Measurements from ENCODE around the gene FSTL4. TPM values are rescaled to one million over a fixed set of nuclear protein-coding genes. Genes with fewer than 3 reads are reported as not detected.

FSTL4 gene
- total RNA-seq, 1 donor from 2014 or later = 14.3 TPM

DNA sequence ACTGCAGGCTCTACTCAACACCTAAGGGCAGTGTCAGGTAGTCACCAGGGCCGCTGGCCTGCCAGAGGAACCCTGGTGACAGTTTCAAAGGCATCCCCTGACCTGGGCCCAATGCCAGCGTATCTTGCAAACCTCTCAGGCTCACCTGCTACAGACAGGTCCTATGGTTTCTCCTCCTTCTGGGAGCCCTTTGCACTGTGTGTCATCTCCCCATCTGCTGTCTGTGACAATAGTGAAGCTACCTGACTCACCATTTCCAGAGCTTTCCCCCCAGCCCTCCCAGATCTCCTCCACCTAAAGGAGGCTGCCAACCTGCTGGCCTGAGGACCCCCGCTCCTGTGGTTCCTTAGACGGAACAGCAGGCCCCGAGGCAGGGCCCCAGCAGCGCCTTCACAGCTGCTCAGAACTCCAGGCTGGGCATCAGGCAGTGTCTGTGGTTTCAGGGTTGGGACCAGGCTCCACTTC is 203.1 kb downstream of the FSTL4 start:
- DNase-seq (ENCODE audit: low spot score in 2 of 2, unreplicated experiment in 2 of 2) = no peak
- no peaks in the 10 kb centered on the region for H3K36me3 Mint-ChIP-seq
- peaks cover 16% of the 10 kb centered on the region for H3K27me3 Mint-ChIP-seq (ENCODE audit: low read depth)
- TF ChIP-seq, protein P1, sequence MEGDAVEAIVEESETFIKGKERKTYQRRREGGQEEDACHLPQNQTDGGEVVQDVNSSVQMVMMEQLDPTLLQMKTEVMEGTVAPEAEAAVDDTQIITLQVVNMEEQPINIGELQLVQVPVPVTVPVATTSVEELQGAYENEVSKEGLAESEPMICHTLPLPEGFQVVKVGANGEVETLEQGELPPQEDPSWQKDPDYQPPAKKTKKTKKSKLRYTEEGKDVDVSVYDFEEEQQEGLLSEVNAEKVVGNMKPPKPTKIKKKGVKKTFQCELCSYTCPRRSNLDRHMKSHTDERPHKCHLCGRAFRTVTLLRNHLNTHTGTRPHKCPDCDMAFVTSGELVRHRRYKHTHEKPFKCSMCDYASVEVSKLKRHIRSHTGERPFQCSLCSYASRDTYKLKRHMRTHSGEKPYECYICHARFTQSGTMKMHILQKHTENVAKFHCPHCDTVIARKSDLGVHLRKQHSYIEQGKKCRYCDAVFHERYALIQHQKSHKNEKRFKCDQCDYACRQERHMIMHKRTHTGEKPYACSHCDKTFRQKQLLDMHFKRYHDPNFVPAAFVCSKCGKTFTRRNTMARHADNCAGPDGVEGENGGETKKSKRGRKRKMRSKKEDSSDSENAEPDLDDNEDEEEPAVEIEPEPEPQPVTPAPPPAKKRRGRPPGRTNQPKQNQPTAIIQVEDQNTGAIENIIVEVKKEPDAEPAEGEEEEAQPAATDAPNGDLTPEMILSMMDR (IDR thresholded peaks at IDR 0.05; ENCODE audit: unreplicated experiment) = no peak
- H3K27ac Mint-ChIP-seq = no peak overlapping the region
- H3K4me3 Mint-ChIP-seq = no peak overlapping the region
- H3K9me3 Mint-ChIP-seq = no peaks in the 10 kb centered on the region
- H3K4me1 Mint-ChIP-seq = peaks cover 6% of the 10 kb centered on the region

DNA sequence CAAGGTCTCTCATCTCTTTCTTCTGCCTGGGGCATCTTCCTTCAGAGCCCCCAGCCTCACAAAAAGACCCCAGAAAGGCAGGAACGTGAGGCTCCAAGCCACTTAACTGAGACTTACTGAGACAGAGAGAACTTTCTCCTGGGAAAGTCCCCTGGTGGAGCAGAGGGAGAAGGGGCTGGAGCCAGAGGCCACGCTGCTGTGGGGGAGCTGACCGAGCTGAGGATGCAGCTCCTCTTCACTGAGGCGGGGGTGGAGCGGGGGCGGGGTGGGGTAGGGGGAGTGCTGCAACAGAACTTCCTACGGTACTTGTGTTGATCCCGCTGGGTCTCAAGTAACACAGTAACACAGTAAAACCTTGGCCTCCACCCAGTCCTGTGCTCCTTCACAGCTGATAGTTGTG is 204.0 kb downstream of the FSTL4 start:
- Mint-ChIP-seq H3K4me1 (peaks cover 6% of the 10 kb centered on the region), H3K4me3 (no peak overlapping the region), H3K27ac (no peak overlapping the region), H3K36me3 (no peaks in the 10 kb centered on the region), H3K9me3 (no peaks in the 10 kb centered on the region), H3K27me3 (ENCODE audit: low read depth) (peaks cover 10% of the 10 kb centered on the region)
- no peak for DNase-seq (ENCODE audit: low spot score in 2 of 2, unreplicated experiment in 2 of 2)
- TF ChIP-seq, protein P1 (IDR thresholded peaks at IDR 0.05; ENCODE audit: unreplicated experiment) = no peak

DNA sequence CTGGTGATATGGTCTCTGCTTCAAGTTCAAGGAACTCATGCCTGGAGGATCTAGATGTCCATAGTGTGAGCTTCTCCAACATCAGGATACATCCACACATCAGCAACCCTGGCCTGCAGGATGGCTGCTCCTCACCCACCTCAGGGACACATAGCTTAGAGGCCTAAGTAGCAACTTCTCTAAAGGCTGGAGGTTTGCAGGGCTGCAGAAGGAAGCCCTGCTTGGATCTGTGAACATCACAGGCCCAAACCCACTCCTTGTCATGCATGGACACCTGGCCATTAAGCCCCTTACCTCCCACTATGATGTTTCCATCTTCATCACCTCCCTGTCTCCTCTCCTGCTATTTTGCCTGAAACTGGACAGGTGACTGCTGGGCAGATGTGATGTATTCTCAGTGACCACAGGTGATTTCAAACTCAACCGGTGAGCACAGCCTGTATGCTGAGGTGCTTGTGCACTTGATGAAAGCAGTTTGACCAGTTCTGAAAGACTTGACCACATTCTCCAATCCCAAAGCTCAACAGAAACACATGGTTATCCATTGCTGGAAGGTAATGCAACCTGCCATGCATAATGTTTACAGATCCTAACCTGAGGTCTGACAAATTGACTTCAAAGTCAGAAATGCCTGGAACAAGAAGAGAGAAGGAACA is 205.2 kb downstream of the FSTL4 start:
- TF ChIP-seq, protein P1 (IDR thresholded peaks at IDR 0.05; ENCODE audit: unreplicated experiment) = no peak
- H3K36me3 Mint-ChIP-seq = no peaks in the 10 kb centered on the region
- peaks cover 6% of the 10 kb centered on the region for H3K4me1 Mint-ChIP-seq
- H3K27ac Mint-ChIP-seq = no peak overlapping the region
- H3K9me3 Mint-ChIP-seq = no peaks in the 10 kb centered on the region
- H3K27me3 Mint-ChIP-seq (ENCODE audit: low read depth) = peaks cover 2% of the 10 kb centered on the region
- H3K4me3 Mint-ChIP-seq = no peak overlapping the region
- no peak for DNase-seq (ENCODE audit: low spot score in 2 of 2, unreplicated experiment in 2 of 2)

DNA sequence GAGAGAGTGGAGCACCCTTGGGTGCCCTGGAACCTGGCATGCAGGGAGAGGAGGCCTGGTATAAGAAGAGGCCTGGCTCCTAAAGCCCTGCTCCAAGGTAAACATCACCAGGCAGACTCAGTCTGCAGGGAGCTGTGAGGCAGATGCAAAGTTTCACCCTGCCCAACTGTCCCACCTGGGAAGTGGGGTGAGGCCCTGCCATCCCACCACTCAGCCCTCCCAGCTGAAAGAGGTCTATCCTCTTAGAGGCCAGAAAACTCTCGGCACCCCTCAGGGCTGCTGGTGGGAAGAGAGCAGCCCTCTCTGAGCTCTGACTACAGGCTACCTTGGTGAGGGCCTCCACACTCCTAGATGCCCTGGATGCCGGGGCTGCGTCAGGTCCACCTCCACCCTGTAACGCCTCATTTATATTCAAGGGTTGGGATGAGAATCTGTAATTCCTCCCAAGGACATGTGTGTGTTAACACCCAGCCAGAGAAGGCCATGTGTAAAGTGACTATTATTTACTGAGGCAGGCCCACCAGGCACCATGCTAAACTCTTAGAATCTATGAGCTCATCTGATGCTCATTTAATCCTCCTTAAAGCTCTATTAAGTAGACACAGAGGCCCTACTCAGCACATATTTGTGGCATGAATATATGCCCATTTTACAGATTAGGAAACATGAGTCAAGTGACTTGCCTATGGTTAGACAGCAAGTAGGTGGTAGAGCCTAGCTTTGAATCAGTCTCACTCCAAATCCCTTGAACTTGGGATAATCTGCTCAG is 205.9 kb downstream of the FSTL4 start:
- Mint-ChIP-seq H3K9me3 (no peaks in the 10 kb centered on the region), H3K27ac (no peak overlapping the region), H3K27me3 (ENCODE audit: low read depth) (no peaks in the 10 kb centered on the region), H3K36me3 (no peaks in the 10 kb centered on the region), H3K4me3 (no peak overlapping the region), H3K4me1 (peaks cover 6% of the 10 kb centered on the region)
- TF ChIP-seq, protein P1 (IDR thresholded peaks at IDR 0.05; ENCODE audit: unreplicated experiment) = no peak
- DNase-seq (ENCODE audit: low spot score in 2 of 2, unreplicated experiment in 2 of 2) = no peak

DNA sequence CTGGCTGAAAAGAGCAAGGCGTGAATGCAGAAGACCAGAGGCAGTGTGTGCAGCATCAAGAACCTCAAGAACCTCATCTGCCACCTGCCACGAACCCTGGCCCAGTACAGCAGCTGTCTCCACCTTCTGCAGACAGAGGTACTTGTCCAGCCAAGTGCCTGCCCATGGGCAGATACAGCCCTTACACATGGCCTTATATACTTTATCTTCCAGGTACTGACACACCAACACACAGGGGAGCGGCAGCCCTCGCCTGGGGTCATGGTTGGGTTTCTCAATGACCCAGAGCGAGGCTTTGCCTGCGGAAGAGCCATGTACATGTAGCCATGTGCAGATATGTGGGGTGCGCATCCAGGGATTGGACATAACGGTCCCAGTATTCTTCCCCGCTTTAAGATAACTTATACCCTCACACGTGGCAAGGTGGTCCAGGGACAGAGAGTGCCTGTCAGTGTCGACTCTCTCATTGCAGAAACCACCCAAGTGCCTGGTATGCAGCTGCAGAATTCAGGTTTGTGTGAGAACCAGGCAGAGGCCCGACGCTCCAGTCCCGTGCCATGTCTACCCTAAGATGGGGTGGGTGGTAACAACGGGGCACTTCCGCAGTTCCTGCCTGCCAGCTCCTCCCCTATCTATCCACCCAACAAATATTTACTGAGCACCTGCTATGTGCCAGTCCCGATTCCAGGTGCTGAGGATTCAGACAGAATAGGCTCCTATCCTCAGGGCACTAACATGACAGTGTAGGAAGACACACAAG is 206.9 kb downstream of the FSTL4 start:
- TF ChIP-seq, protein P1 (IDR thresholded peaks at IDR 0.05; ENCODE audit: unreplicated experiment) = no peak

More for the DNA sequence above, 206.9 kb downstream of the FSTL4 start:
- H3K36me3 Mint-ChIP-seq = no peaks in the 10 kb centered on the region
- no peak overlapping the region for H3K4me3 Mint-ChIP-seq
- H3K27me3 Mint-ChIP-seq (ENCODE audit: low read depth) = no peaks in the 10 kb centered on the region
- H3K4me1 Mint-ChIP-seq = peaks cover 7% of the 10 kb centered on the region
- H3K27ac Mint-ChIP-seq = no peak overlapping the region
- peak in 1 of 2 experiments; percentile 6 for DNase-seq (ENCODE audit: low spot score in 2 of 2, unreplicated experiment in 2 of 2)
- no peaks in the 10 kb centered on the region for H3K9me3 Mint-ChIP-seq
